Stimulated activated CD8-positive, alpha-beta memory T cell treated with anti-CD3 and anti-CD28 coated beads, Interleukin-12 subunit alpha, Interleukin-12 subunit beta, amount 100 ng/mL, for 1 hour (primary cell): ENCODE results near the gene LARGE2.

Experiments
- DNase-seq: peaks from one replicate; pipeline ENCODE4 v3.0.0-alpha.2; 2020; ENCODE audit warnings: low read depth

LARGE2 gene

DNA sequence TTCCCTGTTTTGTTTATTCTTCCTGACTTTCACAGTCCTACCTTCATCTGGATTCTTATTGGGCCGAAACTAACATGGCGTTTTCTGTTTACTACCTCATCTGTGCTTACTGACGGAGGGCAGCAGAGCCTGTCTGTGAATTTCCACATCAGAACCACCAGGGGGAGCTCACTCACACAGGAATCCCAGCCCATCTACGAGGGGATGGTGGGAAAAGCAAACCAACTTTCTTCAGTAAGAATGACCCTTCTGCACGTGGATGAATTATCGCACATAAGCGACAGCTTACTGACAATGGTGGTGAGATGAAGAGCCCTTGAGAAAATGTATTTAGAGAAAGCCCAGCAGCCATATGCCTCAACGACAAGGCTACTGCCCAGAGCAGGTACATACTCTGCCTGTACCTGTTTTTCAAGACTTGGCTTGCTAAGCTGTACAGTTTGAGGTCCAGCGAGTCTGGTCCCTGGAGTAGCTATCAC, 42.5 kb downstream of the LARGE2 start:
- DNase-seq = peak; percentile 33

GRCh38 chr11:45967506-45967905, 45.0 kb downstream of the LARGE2 start:
- DNase-seq = no peak

DNA sequence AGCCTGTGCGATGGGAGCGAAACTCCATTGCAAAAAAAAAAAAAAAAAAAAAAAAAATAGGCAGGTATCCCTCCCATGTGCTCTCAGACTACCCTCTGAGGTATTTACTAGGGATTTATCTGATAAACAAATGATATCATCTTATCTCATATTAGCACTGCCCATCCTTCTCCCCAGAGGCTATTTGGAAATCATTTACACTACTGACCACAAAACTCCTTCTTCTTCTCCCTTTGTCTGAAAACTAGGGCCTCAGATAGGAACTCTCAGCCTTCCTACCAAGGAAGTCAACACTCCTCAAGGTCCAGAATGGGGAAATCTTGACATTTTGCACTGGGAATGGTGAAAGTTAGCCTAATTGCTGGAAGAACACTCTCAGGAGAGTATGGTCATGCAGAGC, 46.4 kb downstream of the LARGE2 start:
- no peak for DNase-seq

- no peak for DNase-seq
Measured at GRCh38 chr11:45973601-45974000, 51.1 kb downstream of the LARGE2 start.

GRCh38 chr11:45974806-45975205, 52.4 kb downstream of the LARGE2 start:
- DNase-seq = no peak
